Smooth muscle cell (in vitro differentiated cells): ENCODE results near the gene GUCA1C. TPM values are rescaled to one million over a fixed set of nuclear protein-coding genes. Genes with fewer than 3 reads are reported as not detected.

ENCODE experiments used
- DNase-seq: peaks from one replicate; lab custom pipeline; 2025; ENCODE audit not compliant: unreplicated experiment; lab: John Stamatoyannopoulos, UW
- H2AFZ ChIP-seq: fragments of 200-600 bp; sonication (generic); 2 replicates; pipeline ENCODE4 v1.6.0; 2016; ENCODE audit warnings: antibody characterized with exemption, low read depth, mild to moderate bottlenecking
- H3F3A ChIP-seq: fragments of 200-600 bp; sonication (generic); 2 replicates; pipeline ENCODE4 v1.6.0; 2017; ENCODE audit warnings: antibody characterized with exemption, low read depth
- H3K27ac ChIP-seq: fragments of 200-600 bp; sonication (generic); 2 replicates; pipeline ENCODE4 v1.5.1; 2016; ENCODE audit warnings: low read depth, mild to moderate bottlenecking
- H3K27me3 ChIP-seq: fragments of 200-600 bp; sonication (generic); 2 replicates; pipeline ENCODE4 v1.6.1; 2016; ENCODE audit warnings: low read depth, mild to moderate bottlenecking
- H3K36me3 ChIP-seq: fragments of 200-600 bp; sonication (generic); 2 replicates; pipeline ENCODE4 v1.5.1; 2016; ENCODE audit warnings: low read depth
- H3K4me1 ChIP-seq: fragments of 200-600 bp; sonication (generic); 2 replicates; pipeline ENCODE4 v1.5.1; 2016; ENCODE audit warnings: low read depth
- H3K4me2 ChIP-seq: fragments of 200-600 bp; sonication (generic); 2 replicates; pipeline ENCODE4 v1.6.0; 2016; ENCODE audit warnings: mild to moderate bottlenecking
- H3K4me3 ChIP-seq: fragments of 200-600 bp; sonication (generic); 2 replicates; pipeline ENCODE4 v1.5.1; 2016; ENCODE audit warnings: mild to moderate bottlenecking
- H3K79me2 ChIP-seq: fragments of 200-600 bp; sonication (generic); 2 replicates; pipeline ENCODE4 v1.6.0; 2016; ENCODE audit warnings: low read depth, mild to moderate bottlenecking
- H3K9ac ChIP-seq: fragments of 200-600 bp; sonication (generic); 2 replicates; pipeline ENCODE4 v1.6.0; 2016; ENCODE audit warnings: low read depth
- H3K9me3 ChIP-seq: fragments of 200-600 bp; sonication (generic); replicated peaks from 2 replicates; pipeline ENCODE4 v1.5.1; 2016; ENCODE audit warnings: low read depth
- H4K20me1 ChIP-seq: fragments of 200-600 bp; sonication (generic); 2 replicates; pipeline ENCODE4 v1.6.0; 2016; ENCODE audit warnings: low read depth
- CTCF ChIP-seq: fragments of 200-600 bp; sonication (generic); IDR thresholded peaks from 2 replicates; pipeline ENCODE4 v1.5.1; 2017; ENCODE audit warnings: borderline replicate concordance, mild to moderate bottlenecking, antibody characterized with exemption; ENCODE audit not compliant: insufficient read depth, poor library complexity, severe bottlenecking
- WGBS: methylation state at CpG from one replicate; pipeline ENCODE4 v1.1.7; 2016; ENCODE audit warnings: low lambda C conversion rate; 5-methylcytosine and 5-hydroxymethylcytosine counted together
- polyA plus RNA-seq: library from polyadenylated mRNA; unstranded; fragments of >200 nt; fragmentation: Nextera tagmentation; extraction: Ambion mirVana; gene quantifications from 2 replicates; pipeline ENCODE4 v1.2.1, GENCODE V29; 2016
- total RNA-seq: library from RNA; depleted of rRNA; stranded (reverse); fragments of >200 nt; gene quantifications from 2 replicates; pipeline ENCODE4 v1.2.3, GENCODE V29; 2014

The GUCA1C gene
- total and polyA plus RNA-seq, 2 experiments from 2014 or later = not detected

- no peak overlapping the region for H3K4me2 ChIP-seq
- no peaks in the 10 kb centered on the region for H3K27me3 ChIP-seq
- H3K4me1 ChIP-seq = no peaks in the 10 kb centered on the region
- no peak overlapping the region for H2AFZ ChIP-seq
- H3K27ac ChIP-seq = no peak overlapping the region
- no peak for DNase-seq
- no peaks in the 10 kb centered on the region for H3F3A ChIP-seq
- no peaks in the 10 kb centered on the region for H3K36me3 ChIP-seq
- H4K20me1 ChIP-seq = no peaks in the 10 kb centered on the region
- TF ChIP-seq CTCF = no peak
- H3K9ac ChIP-seq = no peak overlapping the region
- no peaks in the 10 kb centered on the region for H3K9me3 ChIP-seq
- H3K4me3 ChIP-seq = no peak overlapping the region
- no peaks in the 10 kb centered on the region for H3K79me2 ChIP-seq
- WGBS = 82% methylated on average over 8 of the region's 8 CpGs
Observed at GRCh38 chr3:108879915-108880314, 73.8 kb downstream of the GUCA1C start.

GRCh38 chr3:108877901-108878300 is 75.8 kb downstream of the GUCA1C start:
- no peak overlapping the region for H3K27ac ChIP-seq
- H4K20me1 ChIP-seq = no peaks in the 10 kb centered on the region
- no peaks in the 10 kb centered on the region for H3K9me3 ChIP-seq
- no peak for TF ChIP-seq CTCF
- no peaks in the 10 kb centered on the region for H3K4me1 ChIP-seq
- H3K4me3 ChIP-seq = no peak overlapping the region
- WGBS = 0% methylated on average over 1 of the region's 1 CpG
- no peaks in the 10 kb centered on the region for H3K79me2 ChIP-seq
- no peaks in the 10 kb centered on the region for H3K36me3 ChIP-seq
- no peaks in the 10 kb centered on the region for H3F3A ChIP-seq
- H3K27me3 ChIP-seq = no peaks in the 10 kb centered on the region
- no peak overlapping the region for H3K9ac ChIP-seq
- H2AFZ ChIP-seq = no peak overlapping the region
- DNase-seq = no peak
- no peak overlapping the region for H3K4me2 ChIP-seq

- H4K20me1 ChIP-seq = no peaks in the 10 kb centered on the region
- no peak overlapping the region for H3K27ac ChIP-seq
- no peaks in the 10 kb centered on the region for H3K79me2 ChIP-seq
- no peaks in the 10 kb centered on the region for H3K9me3 ChIP-seq
- no peaks in the 10 kb centered on the region for H3K27me3 ChIP-seq
- H3K9ac ChIP-seq = no peak overlapping the region
- H3K4me3 ChIP-seq = no peak overlapping the region
- 87% methylated on average over 6 of the region's 6 CpGs for WGBS
- DNase-seq = no peak
- peaks cover 6% of the 10 kb centered on the region for H3K4me1 ChIP-seq
- no peak overlapping the region for H2AFZ ChIP-seq
- no peak for TF ChIP-seq CTCF
- H3K4me2 ChIP-seq = no peak overlapping the region
- H3K36me3 ChIP-seq = no peaks in the 10 kb centered on the region
- H3F3A ChIP-seq = no peaks in the 10 kb centered on the region
Observed at GRCh38 chr3:108863799-108864135, 89.9 kb downstream of the GUCA1C start.
